SK-N-SH treated with all-trans-retinoic acid at 6 μM for 48 hours (cell line): Measurements from ENCODE around the gene MARK3.
"Not testable (repeated sequence)": the region's sequence is repeated elsewhere in the genome, so short reads cannot be mapped to it uniquely, and the experiment has no call there.

Experiments used
- ATAC-seq: fragments of 200-7000 bp; cut with Tn5 transposase; 3 replicates; pipeline ENCODE4 v1.9.1; 2020; ENCODE audit warnings: mild to moderate bottlenecking, moderate library complexity
- BACH2 ChIP-seq: fragments of 250-450 bp; sonication (Bioruptor Pico); IDR thresholded peaks from 2 replicates; pipeline ENCODE4 v1.9.0; 2021; ENCODE audit warnings: mild to moderate bottlenecking, borderline replicate concordance
- ESRRG ChIP-seq: fragments of 250-450 bp; sonication (Bioruptor Pico); IDR thresholded peaks from 2 replicates; pipeline ENCODE4 v1.6.1; 2021; ENCODE audit warnings: mild to moderate bottlenecking
- ISL1 ChIP-seq: fragments of 250-450 bp; sonication (Bioruptor Pico); IDR thresholded peaks from 2 replicates; pipeline ENCODE4 v2.1.2; 2022; ENCODE audit warnings: mild to moderate bottlenecking, moderate library complexity
- OSR1 ChIP-seq: fragments of 250-450 bp; sonication (Bioruptor Pico); IDR thresholded peaks from 2 replicates; pipeline ENCODE4 v1.8.0; 2022; ENCODE audit warnings: moderate library complexity, mild to moderate bottlenecking, inconsistent platforms
- PPARA ChIP-seq: fragments of 250-450 bp; sonication (Bioruptor Pico); IDR thresholded peaks from 2 replicates; pipeline ENCODE4 v1.5.0; 2020; ENCODE audit warnings: mild to moderate bottlenecking, borderline replicate concordance
- SNAI2 ChIP-seq: fragments of 250-450 bp; sonication (Bioruptor Pico); IDR thresholded peaks from 2 replicates; pipeline ENCODE4 v1.5.0; 2020; ENCODE audit warnings: mild to moderate bottlenecking, moderate library complexity
- TCF4 ChIP-seq: fragments of 250-450 bp; sonication (Bioruptor Pico); IDR thresholded peaks from 2 replicates; pipeline ENCODE4 v1.8.0; 2021; ENCODE audit warnings: mild to moderate bottlenecking, moderate library complexity, borderline replicate concordance
- TOX ChIP-seq: fragments of 250-450 bp; sonication (Bioruptor Pico); IDR thresholded peaks from 2 replicates; pipeline ENCODE4 v1.8.0; 2021; ENCODE audit warnings: mild to moderate bottlenecking, moderate library complexity, borderline replicate concordance
- ZFP3 ChIP-seq: fragments of 250-450 bp; sonication (Bioruptor Pico); IDR thresholded peaks from 2 replicates; pipeline ENCODE4 v1.5.0; 2020; ENCODE audit warnings: mild to moderate bottlenecking, moderate library complexity
- ZFP30 ChIP-seq: fragments of 450-650 bp; formaldehyde crosslinking; IDR thresholded peaks from 2 replicates; pipeline ENCODE4 v1.5.0; 2022; ENCODE audit warnings: mild to moderate bottlenecking, moderate library complexity
- ZNF70 ChIP-seq: fragments of 450-650 bp; formaldehyde crosslinking; IDR thresholded peaks from 2 replicates; pipeline ENCODE4 v1.5.0; 2020; ENCODE audit warnings: mild to moderate bottlenecking, moderate library complexity
- ZNF8 ChIP-seq: fragments of 450-650 bp; formaldehyde crosslinking; IDR thresholded peaks from 2 replicates; pipeline ENCODE4 v1.5.0; 2020; ENCODE audit warnings: mild to moderate bottlenecking, moderate library complexity
- TF ChIP-seq, protein P1 (sequence below): fragments of 250-450 bp; sonication (Bioruptor Pico); IDR thresholded peaks from 2 replicates; pipeline ENCODE4 v1.5.1; 2020; ENCODE audit warnings: low read depth, mild to moderate bottlenecking, moderate library complexity
- TF ChIP-seq, protein P2 (sequence below): fragments of 250-450 bp; sonication (Bioruptor Pico); IDR thresholded peaks from 2 replicates; pipeline ENCODE4 v1.5.1; 2021; ENCODE audit warnings: mild to moderate bottlenecking, moderate library complexity
- TF ChIP-seq, protein P3 (sequence below): fragments of 250-450 bp; sonication (Bioruptor Pico); IDR thresholded peaks from 2 replicates; pipeline ENCODE4 v1.8.0; 2021; ENCODE audit warnings: low read depth, mild to moderate bottlenecking, moderate library complexity, borderline replicate concordance
- TF ChIP-seq, protein P4 (sequence below): fragments of 250-450 bp; sonication (Bioruptor Pico); IDR thresholded peaks from 2 replicates; pipeline ENCODE4 v1.8.0; 2020; ENCODE audit warnings: mild to moderate bottlenecking, moderate library complexity, borderline replicate concordance

The MARK3 gene

DNA sequence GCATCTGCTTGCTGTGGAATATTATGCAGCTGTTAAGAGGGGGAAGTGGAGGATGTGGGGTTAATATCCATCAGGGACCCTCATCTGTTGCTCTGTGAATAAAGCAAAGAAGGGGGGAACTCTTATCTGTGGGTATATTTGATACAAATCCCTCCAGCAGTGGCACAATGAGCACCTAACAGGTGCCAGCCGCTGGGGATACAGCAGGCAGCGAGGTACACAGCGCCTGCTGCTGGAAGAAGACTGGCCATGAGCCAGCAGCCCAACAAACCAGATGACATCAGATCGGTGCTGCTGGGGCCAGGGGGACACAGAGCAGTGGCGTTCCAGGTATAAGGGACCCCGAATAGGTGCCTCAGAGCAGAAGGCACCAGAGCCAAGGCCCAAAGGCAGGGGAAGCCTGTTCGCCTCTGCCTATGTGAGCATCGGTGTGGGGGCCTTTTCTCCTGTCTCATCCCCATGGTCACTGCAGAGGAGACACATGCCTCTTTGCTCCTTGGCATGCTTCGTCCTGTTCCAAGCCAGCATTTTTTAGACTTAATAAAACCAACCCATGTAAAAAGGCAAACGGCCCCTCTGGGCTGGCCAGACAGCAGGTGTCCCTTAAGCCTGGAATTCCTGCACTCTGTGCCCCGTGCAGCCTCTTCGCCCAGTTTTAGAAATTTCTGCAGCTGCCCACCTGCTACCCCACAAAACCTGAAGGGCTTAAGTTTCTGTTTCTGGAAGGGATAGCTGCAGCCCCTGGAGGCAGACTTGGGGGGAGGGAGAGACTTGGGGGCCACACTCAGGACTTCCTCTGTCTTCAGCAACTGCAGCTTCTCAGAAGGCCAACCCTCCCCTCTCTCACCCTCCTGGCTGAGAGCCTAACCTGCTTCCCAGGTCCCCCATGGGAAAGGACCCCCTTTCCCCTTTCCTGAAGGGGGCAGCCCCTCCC lies 139.1 kb downstream of the MARK3 start:
- TF ChIP-seq, protein P1, sequence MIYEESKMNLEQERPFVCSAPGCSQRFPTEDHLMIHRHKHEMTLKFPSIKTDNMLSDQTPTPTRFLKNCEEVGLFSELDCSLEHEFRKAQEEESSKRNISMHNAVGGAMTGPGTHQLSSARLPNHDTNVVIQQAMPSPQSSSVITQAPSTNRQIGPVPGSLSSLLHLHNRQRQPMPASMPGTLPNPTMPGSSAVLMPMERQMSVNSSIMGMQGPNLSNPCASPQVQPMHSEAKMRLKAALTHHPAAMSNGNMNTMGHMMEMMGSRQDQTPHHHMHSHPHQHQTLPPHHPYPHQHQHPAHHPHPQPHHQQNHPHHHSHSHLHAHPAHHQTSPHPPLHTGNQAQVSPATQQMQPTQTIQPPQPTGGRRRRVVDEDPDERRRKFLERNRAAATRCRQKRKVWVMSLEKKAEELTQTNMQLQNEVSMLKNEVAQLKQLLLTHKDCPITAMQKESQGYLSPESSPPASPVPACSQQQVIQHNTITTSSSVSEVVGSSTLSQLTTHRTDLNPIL (CRISPR knock-in tag): no peak
- TF ChIP-seq, protein P2, sequence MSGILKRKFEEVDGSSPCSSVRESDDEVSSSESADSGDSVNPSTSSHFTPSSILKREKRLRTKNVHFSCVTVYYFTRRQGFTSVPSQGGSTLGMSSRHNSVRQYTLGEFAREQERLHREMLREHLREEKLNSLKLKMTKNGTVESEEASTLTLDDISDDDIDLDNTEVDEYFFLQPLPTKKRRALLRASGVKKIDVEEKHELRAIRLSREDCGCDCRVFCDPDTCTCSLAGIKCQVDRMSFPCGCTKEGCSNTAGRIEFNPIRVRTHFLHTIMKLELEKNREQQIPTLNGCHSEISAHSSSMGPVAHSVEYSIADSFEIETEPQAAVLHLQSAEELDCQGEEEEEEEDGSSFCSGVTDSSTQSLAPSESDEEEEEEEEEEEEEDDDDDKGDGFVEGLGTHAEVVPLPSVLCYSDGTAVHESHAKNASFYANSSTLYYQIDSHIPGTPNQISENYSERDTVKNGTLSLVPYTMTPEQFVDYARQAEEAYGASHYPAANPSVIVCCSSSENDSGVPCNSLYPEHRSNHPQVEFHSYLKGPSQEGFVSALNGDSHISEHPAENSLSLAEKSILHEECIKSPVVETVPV (CRISPR knock-in tag): no peak
- TF ChIP-seq TOX: no peak
- no peak for TF ChIP-seq TCF4 (CRISPR knock-in tag)
- TF ChIP-seq, protein P3, sequence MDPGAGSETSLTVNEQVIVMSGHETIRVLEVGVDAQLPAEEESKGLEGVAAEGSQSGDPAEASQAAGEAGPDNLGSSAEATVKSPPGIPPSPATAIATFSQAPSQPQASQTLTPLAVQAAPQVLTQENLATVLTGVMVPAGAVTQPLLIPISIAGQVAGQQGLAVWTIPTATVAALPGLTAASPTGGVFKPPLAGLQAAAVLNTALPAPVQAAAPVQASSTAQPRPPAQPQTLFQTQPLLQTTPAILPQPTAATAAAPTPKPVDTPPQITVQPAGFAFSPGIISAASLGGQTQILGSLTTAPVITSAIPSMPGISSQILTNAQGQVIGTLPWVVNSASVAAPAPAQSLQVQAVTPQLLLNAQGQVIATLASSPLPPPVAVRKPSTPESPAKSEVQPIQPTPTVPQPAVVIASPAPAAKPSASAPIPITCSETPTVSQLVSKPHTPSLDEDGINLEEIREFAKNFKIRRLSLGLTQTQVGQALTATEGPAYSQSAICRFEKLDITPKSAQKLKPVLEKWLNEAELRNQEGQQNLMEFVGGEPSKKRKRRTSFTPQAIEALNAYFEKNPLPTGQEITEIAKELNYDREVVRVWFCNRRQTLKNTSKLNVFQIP (CRISPR knock-in tag): no peak
- TF ChIP-seq ZNF8 (CRISPR knock-in tag): no peak
- TF ChIP-seq ESRRG (CRISPR knock-in tag): no peak
- TF ChIP-seq, protein P4, sequence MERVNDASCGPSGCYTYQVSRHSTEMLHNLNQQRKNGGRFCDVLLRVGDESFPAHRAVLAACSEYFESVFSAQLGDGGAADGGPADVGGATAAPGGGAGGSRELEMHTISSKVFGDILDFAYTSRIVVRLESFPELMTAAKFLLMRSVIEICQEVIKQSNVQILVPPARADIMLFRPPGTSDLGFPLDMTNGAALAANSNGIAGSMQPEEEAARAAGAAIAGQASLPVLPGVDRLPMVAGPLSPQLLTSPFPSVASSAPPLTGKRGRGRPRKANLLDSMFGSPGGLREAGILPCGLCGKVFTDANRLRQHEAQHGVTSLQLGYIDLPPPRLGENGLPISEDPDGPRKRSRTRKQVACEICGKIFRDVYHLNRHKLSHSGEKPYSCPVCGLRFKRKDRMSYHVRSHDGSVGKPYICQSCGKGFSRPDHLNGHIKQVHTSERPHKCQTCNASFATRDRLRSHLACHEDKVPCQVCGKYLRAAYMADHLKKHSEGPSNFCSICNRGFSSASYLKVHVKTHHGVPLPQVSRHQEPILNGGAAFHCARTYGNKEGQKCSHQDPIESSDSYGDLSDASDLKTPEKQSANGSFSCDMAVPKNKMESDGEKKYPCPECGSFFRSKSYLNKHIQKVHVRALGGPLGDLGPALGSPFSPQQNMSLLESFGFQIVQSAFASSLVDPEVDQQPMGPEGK: no peak
- TF ChIP-seq ZNF70: no peak

GRCh38 chr14:103525430-103526246 lies 140.4 kb downstream of the MARK3 start:
- ATAC-seq: not testable (repeated sequence)

More for the DNA sequence above, 139.1 kb downstream of the MARK3 start:
- ATAC-seq: no peak

GRCh38 chr14:103526247-103526913 lies 141.2 kb downstream of the MARK3 start:
- ATAC-seq: no peak
- TF ChIP-seq BACH2 (no peak), PPARA (no peak), ZFP30 (CRISPR knock-in tag) (no peak), TOX (no peak), ZFP3 (CRISPR knock-in tag) (no peak), ESRRG (CRISPR knock-in tag) (no peak), OSR1 (CRISPR knock-in tag) (no peak), SNAI2 (CRISPR knock-in tag) (no peak), ISL1 (CRISPR knock-in tag) (no peak)
- TF ChIP-seq, protein P1 (CRISPR knock-in tag): no peak
- TF ChIP-seq, protein P3 (CRISPR knock-in tag): no peak
- TF ChIP-seq, protein P2 (CRISPR knock-in tag): no peak
- TF ChIP-seq, protein P4: no peak
- TF ChIP-seq, all 23 proteins: peak for 0
